ENCODE data around the gene URAD. TPM values are rescaled to one million over a fixed set of nuclear protein-coding genes. Genes with fewer than 3 reads are reported as not detected.

Gene URAD
- total RNA-seq, 1 donor from 2014 or later = not detected

GRCh38 chr13:28001049-28001448, 12.6 kb upstream of the URAD start:
- no peak for DNase-seq (ENCODE audit: extremely low read depth, low read depth, low spot score)

GRCh38 chr13:28000567-28000966, 12.1 kb upstream of the URAD start:
- DNase-seq (ENCODE audit: extremely low read depth, low read depth, low spot score) = no peak

GRCh38 chr13:27997904-27998522, 9.5 kb upstream of the URAD start:
- DNase-seq (ENCODE audit: extremely low read depth, low read depth, low spot score) = no peak

- DNase-seq (ENCODE audit: extremely low read depth, low read depth, low spot score) = no peak
Observed at GRCh38 chr13:27991881-27992280, 3.4 kb upstream of the URAD start.

GRCh38 chr13:27985600-27985999, 2.9 kb downstream of the URAD start:
- DNase-seq (ENCODE audit: extremely low read depth, low read depth, low spot score) = no peak

GRCh38 chr13:27982361-27982760, 6.1 kb downstream of the URAD start:
- DNase-seq (ENCODE audit: extremely low read depth, low read depth, low spot score) = no peak

- no peak for DNase-seq (ENCODE audit: extremely low read depth, low read depth, low spot score)
Observed at GRCh38 chr13:27981006-27981708, 7.3 kb downstream of the URAD start.

GRCh38 chr13:27980280-27980998, 8.1 kb downstream of the URAD start:
- DNase-seq (ENCODE audit: extremely low read depth, low read depth, low spot score) = no peak

GRCh38 chr13:27979765-27980279, 8.7 kb downstream of the URAD start:
- no peak for DNase-seq (ENCODE audit: extremely low read depth, low read depth, low spot score)

GRCh38 chr13:27979001-27979643, 9.4 kb downstream of the URAD start:
- no peak for DNase-seq (ENCODE audit: extremely low read depth, low read depth, low spot score)

- no peak for DNase-seq (ENCODE audit: extremely low read depth, low read depth, low spot score)
Observed at GRCh38 chr13:27978301-27978968, 10.1 kb downstream of the URAD start.

- no peak for DNase-seq (ENCODE audit: extremely low read depth, low read depth, low spot score)
Observed at GRCh38 chr13:27977476-27978300, 10.8 kb downstream of the URAD start.

- DNase-seq (ENCODE audit: extremely low read depth, low read depth, low spot score) = no peak
Observed at GRCh38 chr13:27976362-27977091, 12.0 kb downstream of the URAD start.

- no peak for DNase-seq (ENCODE audit: extremely low read depth, low read depth, low spot score)
Observed at GRCh38 chr13:27975564-27976361, 12.7 kb downstream of the URAD start.

GRCh38 chr13:27973961-27974662, 14.4 kb downstream of the URAD start:
- no peak for DNase-seq (ENCODE audit: extremely low read depth, low read depth, low spot score)

- DNase-seq (ENCODE audit: extremely low read depth, low read depth, low spot score) = no peak
Observed at GRCh38 chr13:27973291-27973690, 15.2 kb downstream of the URAD start.

- no peak for DNase-seq (ENCODE audit: extremely low read depth, low read depth, low spot score)
Observed at GRCh38 chr13:27972478-27972820, 16.0 kb downstream of the URAD start.

All from glomerular endothelial cell (primary cell).